ENCODE measurements around the gene HDAC4.
"Not testable (repeated sequence)": the region's sequence is repeated elsewhere in the genome, so short reads cannot be mapped to it uniquely, and the experiment has no call there.

The HDAC4 gene

GRCh38 chr2:239042551-239043320 is 358.1 kb downstream of the HDAC4 start:
- in situ Hi-C loops (cut with MboI; ENCODE audit: low sequenced_read_pairs) = no loop called here

GRCh38 chr2:239042046-239042445 is 358.8 kb downstream of the HDAC4 start:
- in situ Hi-C loops (cut with MboI; ENCODE audit: low sequenced_read_pairs) = no loop called here

- in situ Hi-C loops (cut with MboI; ENCODE audit: low sequenced_read_pairs) = no loop called here
Measured at GRCh38 chr2:239041062-239041461, 359.8 kb downstream of the HDAC4 start.

GRCh38 chr2:239040152-239040761 is 360.6 kb downstream of the HDAC4 start:
- in situ Hi-C loops (cut with MboI; ENCODE audit: low sequenced_read_pairs) = no loop called here

- in situ Hi-C loops (cut with MboI; ENCODE audit: low sequenced_read_pairs) = no loop called here
Measured at GRCh38 chr2:239039479-239039861, 361.4 kb downstream of the HDAC4 start.

- in situ Hi-C loops (cut with MboI; ENCODE audit: low sequenced_read_pairs) = no loop called here
Measured at GRCh38 chr2:239038773-239039478, 361.9 kb downstream of the HDAC4 start.

- in situ Hi-C loops (cut with MboI; ENCODE audit: low sequenced_read_pairs) = not testable (repeated sequence)
Measured at GRCh38 chr2:239038284-239038683, 362.5 kb downstream of the HDAC4 start.

GRCh38 chr2:239037559-239037910 is 363.3 kb downstream of the HDAC4 start:
- in situ Hi-C loops (cut with MboI; ENCODE audit: low sequenced_read_pairs) = no loop called here

- in situ Hi-C loops (cut with MboI; ENCODE audit: low sequenced_read_pairs) = no loop called here
Measured at GRCh38 chr2:239036819-239037558, 363.8 kb downstream of the HDAC4 start.

- in situ Hi-C loops (cut with MboI; ENCODE audit: low sequenced_read_pairs) = no loop called here
Measured at GRCh38 chr2:239035997-239036731, 364.7 kb downstream of the HDAC4 start.

- in situ Hi-C loops (cut with MboI; ENCODE audit: low sequenced_read_pairs) = no loop called here
Measured at GRCh38 chr2:239035361-239035814, 365.4 kb downstream of the HDAC4 start.

- in situ Hi-C loops (cut with MboI; ENCODE audit: low sequenced_read_pairs) = no loop called here
Measured at GRCh38 chr2:239034561-239035341, 366.1 kb downstream of the HDAC4 start.

- in situ Hi-C loops (cut with MboI; ENCODE audit: low sequenced_read_pairs) = no loop called here
Measured at GRCh38 chr2:239033801-239034560, 366.8 kb downstream of the HDAC4 start.

- in situ Hi-C loops (cut with MboI; ENCODE audit: low sequenced_read_pairs) = no loop called here
Measured at GRCh38 chr2:239029958-239030357, 370.9 kb downstream of the HDAC4 start.

GRCh38 chr2:239028253-239028619 is 372.6 kb downstream of the HDAC4 start:
- in situ Hi-C loops (cut with MboI; ENCODE audit: low sequenced_read_pairs) = no loop called here

- in situ Hi-C loops (cut with MboI; ENCODE audit: low sequenced_read_pairs) = no loop called here
Measured at GRCh38 chr2:239027391-239028252, 373.2 kb downstream of the HDAC4 start.

- in situ Hi-C loops (cut with MboI; ENCODE audit: low sequenced_read_pairs) = no loop called here
Measured at GRCh38 chr2:239026711-239027361, 374.0 kb downstream of the HDAC4 start.
